Mammary epithelial cell (primary cell): ENCODE results near the gene SCNN1G.

ENCODE experiments used
- CTCF ChIP-seq, 2 donors: IDR thresholded peaks in 1 of 2; conservative IDR thresholded peaks in 1 of 2; 2 replicates each; pipeline ENCODE4 v1.5.1; 2011 to 2012; ENCODE audit warnings: inconsistent platforms in 2 of 2, low read length in 2 of 2, mild to moderate bottlenecking in 2 of 2, control low read depth in 1 of 2, low read depth in 1 of 2; ENCODE audit not compliant: insufficient read depth in 1 of 2; ENCODE audit errors: extremely low read depth in 1 of 2
- EZH2 ChIP-seq: IDR thresholded peaks from 2 replicates; pipeline ENCODE4 v1.6.1; 2012; ENCODE audit warnings: low read length, inconsistent platforms, borderline replicate concordance

DNA sequence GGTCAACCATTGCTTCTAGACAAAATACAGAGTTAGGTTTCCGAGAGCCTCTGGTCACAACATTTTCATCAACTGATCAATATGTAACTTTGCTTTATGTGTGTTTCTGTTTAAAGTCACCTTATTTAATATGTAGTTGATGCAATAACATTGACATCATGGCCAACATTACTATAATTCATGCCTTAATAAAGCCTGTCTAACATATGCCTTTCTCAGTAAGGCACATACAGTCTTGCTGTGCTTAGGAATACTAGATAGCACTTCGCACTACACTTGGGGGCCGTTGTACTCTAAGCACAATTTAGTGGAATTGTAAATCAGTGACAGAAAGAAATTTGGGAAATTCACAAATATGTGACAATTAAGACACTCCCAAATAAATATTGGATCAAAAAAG lies 9.6 kb upstream of the SCNN1G start:
- TF ChIP-seq CTCF (conservative IDR thresholded peaks at IDR 0.05 in 1 of 2, IDR thresholded peaks at IDR 0.05 in 1 of 2; ENCODE audit: extremely low read depth in 1 of 2, insufficient read depth in 1 of 2, low read depth in 1 of 2, low read length in 2 of 2), result no peak
- TF ChIP-seq EZH2, result no peak
